Left renal cortex interstitium (tissue), 4 donors: ENCODE measurements around the gene RNF220. TPM values are rescaled to one million over a fixed set of nuclear protein-coding genes. Genes with fewer than 3 reads are reported as not detected.

Experiments used
- DNase-seq, 4 donors: peaks; one replicate each; pipeline ENCODE4 v3.0.0-alpha.2; 2013; ENCODE audit warnings: low read depth in 4 of 4, low spot score in 2 of 4, missing footprints in 1 of 4
- polyA plus RNA-seq, 4 donors: library from polyadenylated mRNA; unstranded; fragments of 120-200 nt; gene quantifications; one replicate each; pipeline ENCODE4 v1.2.1, GENCODE V29; 2013; ENCODE audit not compliant: insufficient read length in 4 of 4

The RNF220 gene
- polyA plus RNA-seq, 4 donors, result 93.6 to 117 (median 96.2) TPM

DNA sequence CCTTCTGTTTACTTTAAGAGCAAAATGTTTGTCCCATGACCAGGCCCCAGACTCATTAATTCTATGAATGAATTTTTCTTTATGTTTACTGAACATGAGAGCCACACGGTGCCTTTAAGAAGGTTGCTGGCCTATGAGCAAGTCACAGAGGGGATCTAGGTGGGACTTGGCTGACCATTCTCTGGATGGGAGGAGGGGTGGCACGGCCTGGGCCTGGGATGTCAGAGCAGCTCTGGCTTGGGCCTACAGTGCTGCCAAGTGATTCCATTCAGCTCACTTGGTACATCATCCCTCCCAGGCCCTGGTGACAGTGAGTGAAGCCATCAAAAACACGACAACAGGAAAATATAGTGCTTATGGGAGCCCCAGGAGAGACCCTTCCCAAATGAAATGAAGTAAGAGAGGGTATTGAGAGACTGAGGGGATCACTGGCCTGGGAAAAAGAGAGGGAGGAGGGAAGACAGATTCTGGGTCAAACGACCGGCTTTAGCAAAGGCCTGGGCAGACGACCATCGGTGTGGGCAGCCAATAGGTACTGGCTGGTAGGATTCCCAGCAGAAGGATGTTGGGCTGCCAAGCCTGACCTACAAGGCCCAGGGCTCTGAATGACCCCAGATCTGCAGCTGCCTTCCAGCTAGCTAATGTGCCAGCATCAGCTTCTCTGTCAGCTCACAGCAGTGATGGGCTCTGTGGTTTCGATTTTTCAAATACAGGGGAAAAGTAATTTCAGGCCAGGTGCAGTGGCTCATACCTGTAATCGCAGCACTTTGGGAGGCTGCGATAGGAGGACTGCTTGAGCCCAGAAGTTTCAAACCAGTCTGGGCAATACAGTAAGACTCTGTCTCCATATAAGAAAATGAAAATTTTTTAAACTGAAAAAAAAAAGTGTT, 265.9 kb downstream of the RNF220 start:
- DNase-seq, result no peak

DNA sequence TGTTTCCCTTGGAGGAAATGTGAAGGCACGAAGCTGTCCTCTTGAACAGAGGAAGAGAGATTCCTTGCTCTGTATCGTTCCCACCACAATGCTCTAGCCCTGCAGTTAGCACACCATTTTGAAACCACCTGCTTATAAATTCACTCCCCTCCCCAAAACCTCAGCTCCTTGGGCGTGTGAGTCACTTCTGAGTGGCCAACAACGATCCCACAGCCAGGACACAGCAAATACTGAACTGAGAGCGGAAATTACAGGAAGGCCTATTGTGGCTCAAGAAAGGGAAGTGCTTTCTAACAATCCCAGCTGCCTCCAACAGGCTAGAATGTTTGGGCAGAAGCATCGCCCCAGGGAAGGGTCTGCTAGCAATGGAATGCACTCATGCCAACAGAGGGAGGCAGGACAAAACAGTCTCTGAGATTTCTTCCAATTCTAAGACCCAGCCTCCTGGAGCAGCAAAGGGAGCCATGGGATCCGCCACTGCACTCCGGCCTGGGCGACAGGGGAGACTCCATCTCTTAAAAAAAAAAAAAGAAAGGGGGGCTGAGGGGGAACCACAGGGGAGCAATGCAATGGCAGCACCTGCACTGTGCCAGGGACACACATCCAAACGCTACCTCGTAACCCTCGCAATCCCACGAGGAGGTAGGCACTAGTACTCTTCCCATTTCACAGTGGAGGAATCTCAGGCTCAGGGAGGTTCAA, 267.4 kb downstream of the RNF220 start:
- no peak for DNase-seq

DNA sequence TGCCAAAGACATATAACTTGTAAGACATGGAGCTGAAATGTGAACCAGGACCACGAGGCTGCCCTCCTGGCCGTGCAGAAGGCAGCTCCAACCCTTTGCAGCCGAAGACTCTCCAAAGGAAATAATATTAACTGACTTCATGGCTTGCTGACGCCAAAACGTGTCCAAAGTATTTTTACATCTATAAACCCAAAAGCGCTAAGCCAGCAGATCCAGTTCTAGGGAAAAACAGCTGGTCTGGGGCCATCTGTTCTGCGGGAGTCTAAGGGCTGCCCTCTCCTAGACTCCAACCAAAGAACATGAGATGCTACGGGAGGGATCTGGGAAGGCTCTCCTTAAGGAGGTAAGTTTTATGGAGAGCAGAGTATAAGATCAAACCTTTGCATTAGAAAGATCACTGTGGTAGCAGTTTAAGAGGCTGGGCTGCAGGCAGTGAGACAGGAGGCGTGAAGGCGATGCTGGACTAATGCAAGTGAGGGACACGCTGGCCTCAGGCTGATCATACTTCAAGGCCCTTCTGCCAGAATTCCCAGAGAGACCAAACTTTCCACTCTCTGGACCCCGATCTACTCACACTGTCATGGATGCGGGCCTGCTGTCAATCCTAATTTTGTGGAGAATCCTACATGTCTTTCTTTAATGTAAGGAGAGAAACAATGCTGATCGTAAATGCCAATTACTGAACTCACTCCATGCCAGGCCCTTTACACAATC, 268.1 kb downstream of the RNF220 start:
- DNase-seq, result no peak

DNA sequence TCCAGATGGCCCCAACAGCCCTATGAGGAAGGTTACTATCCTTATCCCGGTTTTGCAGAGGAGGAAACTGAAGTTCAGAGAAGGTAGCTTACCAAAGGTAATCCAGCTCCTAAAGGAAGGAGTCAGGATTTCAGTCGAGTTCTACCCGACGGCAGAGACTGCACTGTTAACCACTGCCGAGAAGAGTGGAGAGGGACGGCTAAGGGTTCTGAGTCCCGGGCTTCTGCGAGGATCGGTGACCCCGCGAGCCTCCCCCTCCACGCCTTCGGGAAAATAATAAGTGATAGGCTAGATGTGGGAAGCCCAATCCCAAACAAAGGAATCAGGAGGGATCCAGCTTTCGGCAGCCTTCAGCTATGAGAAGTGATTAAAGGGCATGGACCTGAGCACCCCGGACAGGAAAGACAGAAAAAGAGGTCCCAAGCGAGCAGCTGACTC, 268.6 kb downstream of the RNF220 start:
- DNase-seq, result no peak

DNA sequence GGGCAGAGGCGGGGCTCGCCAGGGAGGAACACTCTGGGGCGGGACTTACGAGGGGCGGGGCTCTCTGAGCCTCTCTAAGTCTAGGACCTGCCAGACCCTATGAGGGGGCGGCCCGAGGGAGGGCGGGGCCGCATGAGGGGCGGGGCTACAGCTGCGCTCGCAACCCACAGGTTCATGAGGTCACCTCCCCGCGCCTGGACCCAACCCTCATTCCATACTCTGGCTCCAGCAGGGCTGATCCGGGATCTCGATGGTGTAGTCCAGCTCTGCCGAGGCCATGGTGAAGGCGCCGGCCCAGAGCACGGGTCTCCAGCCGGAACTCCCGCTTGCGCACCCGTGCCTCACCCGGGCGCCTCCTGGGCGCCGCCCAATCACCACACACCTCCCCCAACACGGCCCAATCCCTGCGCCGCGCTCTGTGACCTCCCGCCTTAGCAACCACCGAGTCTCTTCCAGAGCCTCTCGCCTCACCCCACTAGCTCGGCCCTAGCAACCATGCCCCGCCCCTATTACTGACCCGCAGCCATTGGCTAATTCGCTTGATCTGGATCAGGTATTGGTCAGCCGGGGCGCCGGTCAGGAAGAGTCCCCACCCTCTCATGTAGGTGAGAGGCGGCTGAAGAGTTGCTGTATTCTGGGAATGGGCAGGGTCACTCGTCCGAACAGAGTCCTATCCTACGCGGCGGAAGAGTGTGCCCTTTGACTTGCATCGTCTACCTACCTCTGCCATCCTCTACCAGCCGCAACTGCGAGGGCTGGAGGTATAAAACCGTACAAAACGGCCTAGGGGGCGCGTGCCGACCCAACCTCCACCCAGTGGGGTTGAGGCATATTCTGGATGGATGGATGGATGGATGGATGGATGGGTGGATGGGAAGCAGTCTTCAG, 269.3 kb downstream of the RNF220 start, which contains the start of the genes ARMH1 and TMEM53:
Gene ARMH1 (plus strand): TSS at position 602 of the 888 bp plus-strand sequence. CDS start 14,984 bp downstream, outside the sequence.
Gene TMEM53 (minus strand): TSS at position 369 of the 888 bp plus-strand sequence. CDS start 90 bp downstream, at position 279.
- DNase-seq, result peak; percentile 93 to 98 (median 95)

DNA sequence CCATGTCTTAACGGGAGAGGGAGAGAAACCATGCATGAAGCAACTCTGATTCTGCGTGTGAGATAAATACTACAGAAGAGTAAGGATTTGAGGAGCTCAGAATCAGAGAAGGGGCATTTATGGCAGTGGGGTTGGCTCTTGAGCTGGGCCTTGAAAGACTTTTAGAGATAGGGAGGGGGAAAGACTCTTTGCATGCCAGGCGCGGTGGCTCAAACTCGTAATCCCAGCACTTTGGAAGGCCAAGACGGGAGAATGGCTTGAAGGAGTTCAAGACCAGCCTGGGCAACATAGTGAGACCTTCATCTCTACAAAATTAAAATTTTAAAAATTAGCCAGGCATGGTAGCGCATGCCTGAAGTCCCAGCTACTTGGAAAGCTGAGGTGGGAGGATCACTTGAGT, 270.1 kb downstream of the RNF220 start:
- no peak for DNase-seq

DNA sequence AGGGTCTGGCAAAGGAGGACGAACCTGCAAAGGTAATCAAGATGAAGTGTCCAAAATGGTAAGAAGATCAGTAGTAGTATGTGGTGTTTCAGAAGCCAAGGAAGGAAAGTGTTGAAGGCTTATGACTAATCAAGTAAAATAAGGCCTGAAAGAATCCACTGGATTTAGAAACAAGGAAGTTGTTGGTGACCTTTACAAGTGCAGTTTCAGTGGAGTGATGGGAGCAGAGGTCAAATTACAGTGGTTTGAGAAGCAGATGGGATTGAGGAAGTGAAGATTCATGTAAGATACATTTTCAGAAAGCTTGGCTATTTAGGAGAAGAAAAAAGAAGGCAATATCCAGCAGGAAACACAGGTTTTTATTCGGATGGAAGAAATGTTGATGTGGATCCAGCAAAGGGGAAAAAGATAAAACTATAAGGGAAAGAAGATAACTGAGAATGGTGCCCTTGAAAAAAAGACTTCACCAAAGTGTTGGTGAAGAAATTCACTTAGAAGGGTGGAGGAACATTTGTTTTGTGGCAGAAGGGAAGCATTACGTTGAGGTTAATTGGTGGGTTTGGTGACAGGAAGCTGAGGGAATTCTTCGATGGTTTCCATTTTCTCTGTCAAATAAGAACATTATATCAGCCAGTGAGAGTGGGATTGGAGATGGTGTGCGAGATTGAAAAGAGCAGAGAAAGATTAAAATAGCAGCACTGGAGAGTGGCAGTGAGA, 271.6 kb downstream of the RNF220 start:
- DNase-seq, result no peak

DNA sequence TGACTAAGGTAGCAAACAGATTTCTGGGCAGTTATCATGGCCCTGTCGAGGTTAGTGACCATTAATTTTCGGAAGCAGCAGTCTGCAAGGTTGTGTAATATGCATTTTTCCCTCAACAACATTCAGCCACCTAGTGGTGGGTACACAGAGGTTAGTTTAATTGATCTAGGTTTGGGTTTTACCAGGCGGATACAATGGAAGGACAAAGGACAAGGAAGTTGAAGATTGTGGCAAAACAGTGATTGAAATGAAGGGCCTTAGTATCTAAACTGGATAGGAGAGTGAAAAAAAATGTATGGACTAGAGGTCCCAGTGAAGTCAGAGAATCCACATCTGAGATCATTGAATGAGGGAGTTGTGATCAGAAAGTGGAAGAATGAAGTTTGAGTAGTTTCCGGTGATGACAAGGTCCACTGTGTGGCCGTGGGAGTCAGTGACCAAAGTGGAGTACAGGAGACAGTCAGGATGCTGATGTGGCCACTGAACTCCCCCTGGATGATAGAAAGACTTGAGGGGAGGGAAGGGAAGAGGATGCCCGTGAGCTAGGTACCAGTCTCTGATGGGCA, 272.2 kb downstream of the RNF220 start:
- DNase-seq, result no peak

DNA sequence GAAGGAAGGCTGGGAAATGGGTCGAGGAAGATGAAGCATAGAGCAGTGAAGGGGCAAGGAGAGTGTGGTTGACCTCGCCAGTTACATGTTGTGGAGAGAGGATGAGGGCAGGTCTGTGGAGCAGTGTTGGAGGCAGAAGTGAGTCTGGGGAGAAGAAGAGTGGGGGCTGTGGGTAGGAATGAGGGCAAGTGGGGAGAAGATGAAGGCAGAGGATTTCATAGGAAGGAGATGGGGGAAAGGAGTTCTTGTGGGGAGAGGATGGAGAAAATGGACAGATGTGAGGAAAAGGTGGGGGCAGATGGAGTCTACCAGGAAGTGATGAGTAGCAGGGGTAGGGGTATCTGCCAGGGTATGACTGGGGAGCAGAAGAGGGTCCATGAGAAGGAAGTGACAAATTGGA, 273.1 kb downstream of the RNF220 start:
- no peak for DNase-seq

DNA sequence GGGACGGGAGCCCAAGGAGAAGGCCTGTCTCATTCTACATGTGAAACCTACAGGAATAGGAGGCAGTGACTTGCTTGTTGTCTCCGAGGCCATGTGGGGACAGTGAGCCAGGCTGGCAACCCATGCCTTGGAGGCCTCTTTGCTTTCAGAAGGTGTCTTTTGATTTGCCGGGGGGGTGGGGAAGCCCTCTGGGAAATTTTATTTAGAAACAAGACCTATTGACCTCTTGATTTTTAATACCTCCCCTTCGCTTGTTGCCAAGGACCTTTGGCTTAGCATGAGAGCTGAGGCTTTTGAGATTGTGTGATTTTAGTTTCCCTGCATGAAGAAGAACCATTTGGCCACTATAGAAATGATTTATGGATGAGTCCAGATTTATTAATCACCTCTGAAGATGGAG, 273.6 kb downstream of the RNF220 start:
- no peak for DNase-seq

DNA sequence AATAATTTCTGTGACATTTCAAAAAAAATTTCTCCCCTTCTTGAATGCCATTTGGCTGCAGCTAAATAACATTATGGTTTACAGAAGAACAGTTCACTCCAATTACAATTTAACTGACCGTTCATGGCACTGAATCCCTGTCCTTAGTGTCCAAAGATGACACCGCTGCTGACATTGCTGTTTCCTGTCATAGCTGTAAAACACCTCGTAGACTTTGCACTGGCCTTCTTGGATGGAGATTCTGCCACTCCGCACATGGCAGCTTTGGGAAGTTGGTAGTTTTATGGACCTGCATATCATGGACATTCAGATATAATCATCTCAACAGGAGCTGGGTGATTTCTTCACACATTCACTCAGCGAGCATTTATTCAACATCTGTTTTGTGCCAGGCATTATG, 274.4 kb downstream of the RNF220 start:
- no peak for DNase-seq

DNA sequence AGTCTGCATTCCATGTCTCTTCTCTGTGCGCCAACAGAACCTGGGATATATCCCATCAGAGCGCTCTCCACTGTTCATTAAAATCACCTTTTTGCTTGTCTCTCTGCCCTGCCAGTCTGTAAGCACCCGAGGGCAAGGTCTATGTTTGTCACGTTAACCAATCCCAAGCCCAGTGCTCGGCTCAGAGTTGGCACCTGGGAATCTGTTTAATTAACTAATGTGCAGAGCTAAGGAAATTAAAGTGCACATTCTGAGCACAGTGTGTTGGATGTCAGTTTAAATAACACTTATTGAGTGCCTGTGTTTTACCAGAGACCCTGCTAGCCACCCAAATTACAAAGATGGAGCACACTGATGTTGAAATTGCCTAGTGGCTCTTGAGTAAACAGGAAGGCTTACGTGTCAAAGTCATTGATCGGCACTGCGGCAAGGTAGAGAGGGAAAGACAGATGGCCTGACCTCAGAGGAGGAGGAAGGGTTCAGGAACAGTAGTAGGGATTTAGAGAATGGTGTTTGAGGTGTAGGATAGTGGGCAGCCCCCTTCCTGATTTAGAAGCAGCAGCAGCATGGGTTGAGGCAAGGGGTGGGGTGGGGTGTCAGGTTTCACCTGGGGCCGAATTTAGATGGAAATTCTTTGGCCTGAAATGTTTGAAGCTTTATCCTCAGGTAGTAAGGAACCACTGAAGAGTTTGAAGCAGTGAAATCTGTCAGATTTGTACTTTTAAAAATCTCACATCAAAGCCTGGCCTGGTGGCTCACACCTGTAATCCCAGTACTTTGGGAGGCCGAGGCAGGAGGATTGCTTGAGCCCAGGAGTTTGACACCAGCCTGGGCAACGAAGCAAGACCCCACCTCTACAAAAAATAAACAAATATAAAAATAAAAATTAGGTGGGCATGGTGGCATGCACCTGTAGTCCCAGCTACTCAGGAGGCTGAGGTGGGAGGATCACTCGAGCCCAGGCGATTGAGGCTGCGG, 277.1 kb downstream of the RNF220 start:
- no peak for DNase-seq

DNA sequence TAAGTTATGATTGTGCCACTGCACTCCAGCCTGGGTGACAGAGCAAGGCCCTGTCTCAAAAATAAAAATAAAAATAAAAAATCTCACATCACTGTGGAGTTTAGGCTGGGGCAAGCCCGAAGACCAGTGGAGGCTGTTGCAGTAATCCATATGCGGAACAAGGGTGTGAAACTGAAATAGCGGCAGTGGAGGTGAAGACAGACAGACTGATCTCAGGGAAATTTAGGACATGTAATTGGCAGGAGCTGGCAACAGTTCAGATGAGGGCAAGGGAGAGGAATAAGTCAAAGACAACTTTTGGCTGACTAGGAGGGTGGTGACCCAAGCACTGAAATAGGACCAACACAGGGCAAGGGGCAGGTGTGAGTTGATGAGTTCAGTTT, 277.8 kb downstream of the RNF220 start:
- DNase-seq, result no peak

DNA sequence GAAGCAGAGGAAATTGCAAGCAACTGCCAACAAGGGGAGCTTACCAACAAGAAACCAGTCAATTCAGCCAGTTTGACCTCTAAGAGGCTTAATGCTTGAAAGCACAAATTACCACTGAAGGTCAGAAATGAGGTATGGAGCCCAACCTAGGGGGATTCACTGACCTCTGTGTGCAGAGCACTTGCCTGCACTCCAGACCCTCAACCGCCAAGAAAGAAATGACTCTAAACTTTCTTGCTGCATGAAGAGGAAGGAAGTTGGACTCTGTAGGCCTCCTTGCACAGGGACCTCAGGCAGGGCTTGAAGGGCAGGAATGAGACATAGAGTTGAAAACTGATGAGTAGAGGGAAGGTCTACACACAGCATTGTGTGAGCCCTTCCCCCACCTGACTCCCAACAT, 279.5 kb downstream of the RNF220 start:
- no peak for DNase-seq

DNA sequence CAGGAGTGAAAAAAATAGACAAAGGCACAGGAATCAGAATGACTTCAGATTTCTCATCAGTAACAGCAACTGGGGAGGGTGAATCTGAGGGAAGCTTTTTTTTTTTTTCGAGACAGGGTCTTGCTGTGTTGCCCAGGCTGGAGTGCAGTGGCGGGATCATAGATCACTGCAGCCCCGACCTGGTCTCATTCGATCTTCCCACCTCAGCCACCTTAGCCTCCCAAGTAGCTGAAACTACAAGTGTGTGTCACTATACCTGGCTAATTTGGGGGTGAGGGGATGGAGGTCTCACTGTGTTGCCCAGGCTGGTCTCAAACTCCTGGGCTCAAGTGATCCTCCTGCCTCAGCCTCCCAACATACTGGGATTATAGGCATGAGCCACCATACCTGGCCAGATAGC, 280.2 kb downstream of the RNF220 start:
- no peak for DNase-seq

DNA sequence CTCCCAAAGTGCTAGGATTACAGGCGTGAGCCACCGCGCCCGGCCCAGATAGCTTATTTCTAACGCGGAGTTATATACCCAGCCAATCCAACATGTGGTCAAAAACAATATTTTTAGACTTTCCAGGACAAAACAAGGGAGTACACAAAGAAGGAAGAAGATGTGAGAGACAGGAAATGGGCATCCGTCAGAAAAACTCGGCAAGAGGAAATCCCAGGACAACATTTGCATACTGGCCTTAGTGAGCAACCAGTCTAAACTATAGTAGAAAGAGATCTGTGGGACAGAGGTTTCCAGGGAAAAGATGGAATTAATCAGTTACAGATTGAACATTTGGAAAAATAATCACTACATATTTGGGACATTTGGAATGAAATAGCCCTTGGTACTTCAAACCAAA, 280.8 kb downstream of the RNF220 start:
- no peak for DNase-seq

DNA sequence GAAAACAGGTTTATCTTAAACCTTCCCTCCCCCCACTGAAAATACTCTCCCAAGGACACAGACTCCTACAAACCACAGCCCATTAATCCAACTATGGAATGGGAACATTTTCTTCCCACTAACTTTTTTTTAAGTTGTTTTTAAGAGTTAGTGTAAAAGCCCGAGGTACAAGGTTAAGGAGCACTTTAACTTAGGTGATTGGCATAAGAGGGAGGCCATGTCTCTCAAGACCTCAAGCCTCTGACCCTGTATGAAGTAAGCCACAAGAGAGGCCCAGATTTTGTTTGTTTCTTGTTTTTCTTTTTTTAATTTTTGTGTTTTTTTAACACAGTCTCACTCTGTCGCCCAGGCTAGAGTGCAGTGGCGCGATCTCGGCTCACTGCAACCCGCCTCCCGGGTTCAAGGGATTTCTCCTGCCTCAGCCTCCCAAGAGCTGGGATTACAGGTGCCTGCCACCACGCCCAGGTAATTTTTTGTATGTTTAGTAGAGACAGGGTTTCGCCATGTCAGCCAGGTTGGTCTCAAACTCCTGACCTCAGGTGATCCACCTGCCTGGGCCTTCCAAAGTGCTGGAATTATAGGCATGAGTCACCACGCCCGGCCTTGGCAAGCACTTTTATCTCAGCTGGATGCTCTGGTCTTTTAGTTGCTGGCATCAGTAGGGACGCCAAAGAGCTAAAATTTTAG, 283.8 kb downstream of the RNF220 start:
- DNase-seq, result no peak

DNA sequence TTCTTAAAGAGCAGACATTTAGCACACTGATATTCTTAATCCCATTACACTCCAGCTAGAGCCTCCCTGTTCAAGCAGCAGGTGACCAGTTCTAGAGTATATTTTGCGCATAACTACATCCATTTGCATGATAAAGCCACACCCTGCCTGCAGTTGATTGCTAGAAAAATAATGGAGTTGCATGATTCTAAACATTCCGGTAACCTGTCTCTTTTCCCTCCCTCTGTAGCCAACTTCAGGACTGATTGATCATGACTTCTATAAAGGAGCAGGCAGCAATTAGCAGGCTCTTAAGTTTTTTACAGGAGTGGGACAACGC, 284.4 kb downstream of the RNF220 start:
- DNase-seq, result no peak
